ENCODE results near the gene ARHGEF37.

Gene ARHGEF37

DNA sequence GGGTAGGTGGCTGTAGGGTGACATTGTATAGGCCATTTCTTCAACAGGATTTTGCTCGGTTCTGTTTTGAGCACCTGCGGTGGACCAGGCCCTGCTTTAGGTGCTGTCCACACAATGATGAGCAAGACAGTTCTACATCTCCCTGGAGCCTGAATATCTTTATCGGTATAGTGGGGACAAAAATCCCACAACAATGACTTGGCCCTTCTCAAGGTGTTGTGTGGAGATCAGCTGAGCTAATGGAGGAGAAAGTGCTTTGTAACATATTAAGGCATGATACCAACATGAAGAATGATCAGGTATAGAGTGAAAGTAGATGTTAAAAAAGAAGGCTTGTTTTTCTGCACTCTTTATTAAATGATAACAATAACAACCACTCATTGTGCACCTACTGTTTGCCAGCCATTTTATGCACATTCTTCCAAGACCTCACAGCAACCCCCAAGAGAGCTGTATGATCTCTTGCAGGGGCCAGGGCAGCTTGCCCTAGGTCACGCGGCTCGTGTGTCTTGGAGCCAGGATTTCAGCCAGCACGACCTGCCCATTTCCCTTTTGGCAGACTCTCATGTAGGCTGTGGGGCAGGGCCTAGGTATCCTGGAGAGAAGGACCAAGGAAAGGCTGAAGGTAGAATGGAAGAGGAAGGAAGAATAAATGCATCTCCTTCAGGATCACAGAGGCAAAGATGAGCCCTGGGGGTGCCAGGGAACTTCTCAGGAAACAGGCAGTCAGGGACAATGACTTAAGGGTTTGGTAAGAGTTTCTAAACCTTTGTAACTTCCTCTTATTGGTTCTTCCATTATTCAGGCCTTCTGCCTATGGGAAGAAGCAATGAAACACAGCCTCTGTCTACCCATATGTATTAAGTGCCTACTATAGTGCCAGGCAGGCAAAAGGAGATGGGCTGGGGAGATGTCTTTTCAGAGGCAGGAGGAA lies 98.8 kb downstream of the ARHGEF37 start:
- no peak for DNase-seq

DNA sequence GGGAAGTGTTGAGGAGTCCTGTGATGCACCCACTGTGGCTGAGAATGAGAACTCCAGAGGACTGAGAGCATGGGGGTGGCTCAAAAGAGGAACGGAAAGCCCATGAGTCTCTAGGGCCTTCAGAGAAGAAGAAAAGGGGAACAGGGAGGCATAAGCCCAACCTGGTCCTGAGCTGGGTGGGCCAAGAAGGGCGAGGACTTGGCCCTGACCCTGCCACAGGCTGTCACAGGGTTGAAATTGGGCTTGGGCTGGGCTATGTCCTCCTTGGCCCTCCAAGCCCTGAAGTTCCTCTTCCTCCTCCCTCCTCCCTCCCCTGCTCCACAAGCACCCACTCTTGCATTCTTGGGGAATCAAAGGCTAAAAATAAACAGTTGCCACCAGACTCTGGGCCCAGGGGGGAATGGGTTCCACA lies 99.5 kb downstream of the ARHGEF37 start:
- no peak for DNase-seq

DNA sequence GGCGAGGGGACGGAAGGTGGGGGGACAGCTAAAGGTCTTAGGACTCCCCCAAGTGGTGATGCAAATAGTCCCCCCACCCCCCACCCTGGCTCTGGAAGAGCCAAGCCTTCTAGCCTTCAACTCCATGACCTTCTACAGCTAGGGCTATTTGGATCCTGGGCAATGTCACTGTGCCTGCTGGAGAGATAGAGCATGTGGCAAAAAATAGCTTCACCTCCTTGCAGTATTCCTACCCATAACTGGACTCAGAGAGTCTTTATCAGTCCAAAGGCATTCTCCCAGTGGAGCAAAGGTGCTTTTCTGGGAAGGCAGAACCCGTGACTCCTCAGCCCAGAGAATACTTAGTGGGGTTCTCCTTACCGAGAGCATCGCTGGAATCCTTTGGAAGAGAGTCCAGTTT lies 100.0 kb downstream of the ARHGEF37 start:
- no peak for DNase-seq

DNA sequence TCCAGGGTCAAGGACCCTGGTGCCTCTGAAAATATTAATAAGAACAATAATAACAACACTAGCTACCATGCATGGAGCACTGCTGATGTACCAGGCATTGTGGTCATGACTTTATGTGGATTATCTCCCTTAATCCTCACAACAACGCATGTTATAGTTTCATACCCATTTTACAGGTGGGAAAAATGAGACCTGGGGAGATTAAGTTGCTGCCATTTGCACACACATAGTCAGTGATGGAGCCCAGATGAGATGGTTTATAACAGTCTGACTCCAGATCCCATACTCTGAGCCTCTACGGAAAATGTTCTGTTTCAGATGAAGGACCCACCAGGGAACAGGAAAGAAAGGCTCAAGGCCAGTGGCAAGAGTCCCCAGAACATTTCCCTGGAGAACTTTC lies 100.6 kb downstream of the ARHGEF37 start:
- DNase-seq, result no peak

DNA sequence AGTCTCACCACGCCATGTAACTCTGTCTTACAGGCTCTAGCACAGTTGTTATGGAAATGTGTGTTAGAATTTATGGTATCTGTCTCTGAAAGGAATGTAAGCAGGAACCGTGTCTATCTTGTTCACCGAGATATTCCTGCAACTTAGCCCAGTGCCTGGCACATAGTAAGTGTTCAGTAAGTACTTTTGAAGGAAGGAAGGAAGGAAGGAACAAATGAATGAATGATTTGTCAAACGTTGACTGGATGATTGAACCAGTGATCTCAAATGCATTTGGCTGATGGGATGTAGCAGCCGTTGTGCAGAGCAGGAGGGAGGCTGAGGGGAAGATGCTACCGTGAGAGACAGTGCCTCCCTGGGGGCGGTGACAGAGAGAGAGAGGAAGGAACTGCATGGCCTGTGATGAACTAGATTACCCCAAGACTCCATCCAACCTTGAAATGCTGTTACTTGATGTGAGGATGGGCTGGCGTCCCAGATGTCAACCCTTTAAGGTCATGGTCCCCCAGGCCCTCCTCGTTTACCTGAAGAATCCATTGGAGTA lies 101.3 kb downstream of the ARHGEF37 start:
- DNase-seq, result no peak

DNA sequence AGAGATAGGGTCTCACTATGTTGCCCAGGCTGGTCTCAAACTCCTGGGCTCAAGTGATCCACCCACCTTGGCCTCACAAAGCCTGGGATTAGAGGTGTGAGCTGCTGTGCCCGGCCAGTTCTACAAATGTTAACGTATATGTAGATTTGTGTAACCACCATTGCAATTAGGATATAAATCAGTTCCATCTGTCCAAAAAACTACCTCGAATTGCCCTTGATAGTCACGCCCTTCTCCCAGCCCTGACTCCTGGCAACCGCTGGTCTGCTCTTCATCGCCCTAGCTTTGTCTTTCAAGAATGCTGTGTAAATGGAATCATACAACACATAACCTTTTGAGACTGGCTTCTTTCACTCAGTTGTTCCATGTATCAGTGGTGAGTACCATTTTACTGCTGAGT lies 102.7 kb downstream of the ARHGEF37 start:
- DNase-seq, result no peak

DNA sequence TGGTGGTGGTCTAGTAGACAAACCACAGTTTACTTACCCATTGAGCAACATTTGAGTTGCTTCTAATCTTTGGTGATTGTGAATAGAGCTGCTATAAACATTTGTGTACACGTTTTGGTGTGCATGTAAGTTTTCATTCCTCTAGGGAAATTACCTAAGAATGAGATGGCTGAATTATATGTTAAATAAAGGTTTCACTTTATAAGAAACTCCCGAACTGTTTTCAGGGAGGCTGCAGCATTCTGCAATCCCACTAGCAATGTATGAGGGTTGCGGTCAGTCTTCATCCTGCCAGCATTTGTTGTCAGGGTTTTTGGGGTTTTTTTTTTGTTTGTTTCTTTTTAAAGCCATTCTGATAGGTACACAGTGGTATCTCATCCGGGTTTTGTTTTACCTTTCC lies 103.1 kb downstream of the ARHGEF37 start:
- DNase-seq, result no peak
